C4-2B (cell line): ENCODE measurements around the gene CAPG.

Experiments
- ZFX ChIP-seq: fragments of 450-650 bp; IDR thresholded peaks from 2 replicates; pipeline ENCODE4 v1.6.1; 2017
- TF ChIP-seq, protein P1 (sequence below): fragments of 450-650 bp; conservative IDR thresholded peaks from 2 replicates; pipeline ENCODE4 v1.5.1; 2017; ENCODE audit warnings: mild to moderate bottlenecking

DNA sequence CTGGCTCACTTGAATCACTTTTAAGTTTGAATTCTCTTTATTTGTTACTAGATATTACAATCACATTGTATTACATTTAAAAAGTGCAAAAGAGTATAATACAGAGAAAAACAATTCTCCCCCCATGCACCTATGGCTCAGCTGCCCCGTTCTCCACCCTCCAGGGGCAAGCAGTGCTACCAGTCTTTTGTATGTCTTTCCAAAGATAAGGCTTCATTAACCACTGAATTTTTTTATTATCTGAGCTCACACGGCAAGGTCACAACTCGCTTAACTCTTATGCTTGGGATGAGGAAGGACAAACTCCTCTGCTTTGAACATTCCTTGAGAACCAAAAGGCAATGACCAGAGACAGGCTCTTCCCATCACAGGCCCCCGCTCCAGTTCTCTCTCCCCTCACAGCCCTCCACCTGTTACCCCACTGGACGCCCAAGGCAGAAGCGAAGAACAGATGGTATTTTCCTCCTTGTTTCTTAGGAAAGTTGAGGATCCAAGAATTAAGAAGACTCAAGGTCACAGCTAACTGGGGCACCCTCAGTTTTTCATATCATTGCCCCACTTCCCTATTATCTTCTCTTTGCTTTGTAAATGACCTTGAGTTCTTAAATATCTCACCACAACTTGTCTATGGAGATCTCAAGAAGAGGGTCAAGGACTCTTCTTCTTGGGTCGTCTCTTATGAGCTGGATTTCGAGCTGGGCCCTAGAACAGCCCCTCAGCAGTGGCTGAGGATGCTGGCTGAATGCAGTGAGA, 38.5 kb upstream of the CAPG start:
- TF ChIP-seq, protein P1, sequence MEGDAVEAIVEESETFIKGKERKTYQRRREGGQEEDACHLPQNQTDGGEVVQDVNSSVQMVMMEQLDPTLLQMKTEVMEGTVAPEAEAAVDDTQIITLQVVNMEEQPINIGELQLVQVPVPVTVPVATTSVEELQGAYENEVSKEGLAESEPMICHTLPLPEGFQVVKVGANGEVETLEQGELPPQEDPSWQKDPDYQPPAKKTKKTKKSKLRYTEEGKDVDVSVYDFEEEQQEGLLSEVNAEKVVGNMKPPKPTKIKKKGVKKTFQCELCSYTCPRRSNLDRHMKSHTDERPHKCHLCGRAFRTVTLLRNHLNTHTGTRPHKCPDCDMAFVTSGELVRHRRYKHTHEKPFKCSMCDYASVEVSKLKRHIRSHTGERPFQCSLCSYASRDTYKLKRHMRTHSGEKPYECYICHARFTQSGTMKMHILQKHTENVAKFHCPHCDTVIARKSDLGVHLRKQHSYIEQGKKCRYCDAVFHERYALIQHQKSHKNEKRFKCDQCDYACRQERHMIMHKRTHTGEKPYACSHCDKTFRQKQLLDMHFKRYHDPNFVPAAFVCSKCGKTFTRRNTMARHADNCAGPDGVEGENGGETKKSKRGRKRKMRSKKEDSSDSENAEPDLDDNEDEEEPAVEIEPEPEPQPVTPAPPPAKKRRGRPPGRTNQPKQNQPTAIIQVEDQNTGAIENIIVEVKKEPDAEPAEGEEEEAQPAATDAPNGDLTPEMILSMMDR = no peak
- TF ChIP-seq ZFX = no peak
